C4-2B (cell line): Measurements from ENCODE around the gene COL24A1.

Source experiments
- CTCF ChIP-seq: fragments of 450-650 bp; conservative IDR thresholded peaks from 2 replicates; pipeline ENCODE4 v1.5.1; 2017; ENCODE audit warnings: mild to moderate bottlenecking
- ZFX ChIP-seq: fragments of 450-650 bp; IDR thresholded peaks from 2 replicates; pipeline ENCODE4 v1.6.1; 2017

DNA sequence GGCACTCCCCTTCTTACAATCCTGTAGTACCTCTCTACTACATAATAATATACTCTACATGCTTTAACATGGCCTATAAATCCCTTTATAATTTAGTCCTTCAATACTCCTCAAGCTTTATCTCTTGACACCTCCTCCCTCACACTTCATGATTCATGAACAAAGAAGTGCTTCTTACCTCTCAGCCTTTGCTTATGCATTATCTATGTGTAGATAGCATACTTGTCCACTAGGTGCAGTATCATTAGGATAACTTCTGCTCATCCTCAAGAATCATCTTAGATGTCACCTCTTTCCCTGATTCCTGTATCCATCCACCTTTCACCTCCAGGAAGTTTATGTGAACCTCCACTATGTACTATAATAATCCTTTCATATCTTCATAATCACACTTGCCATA, 74.4 kb downstream of the COL24A1 start:
- TF ChIP-seq CTCF (peak; percentile 29), ZFX (no peak)
